HG02938 (cell line): Measurements from ENCODE around the gene OCSTAMP.

Experiments used
- ATAC-seq: cut with Tn5 transposase; IDR thresholded peaks from one replicate; pipeline ENCODE4 v1.9.1; 2021; ENCODE audit warnings: mild to moderate bottlenecking, moderate library complexity; ENCODE audit not compliant: unreplicated experiment

The OCSTAMP gene

DNA sequence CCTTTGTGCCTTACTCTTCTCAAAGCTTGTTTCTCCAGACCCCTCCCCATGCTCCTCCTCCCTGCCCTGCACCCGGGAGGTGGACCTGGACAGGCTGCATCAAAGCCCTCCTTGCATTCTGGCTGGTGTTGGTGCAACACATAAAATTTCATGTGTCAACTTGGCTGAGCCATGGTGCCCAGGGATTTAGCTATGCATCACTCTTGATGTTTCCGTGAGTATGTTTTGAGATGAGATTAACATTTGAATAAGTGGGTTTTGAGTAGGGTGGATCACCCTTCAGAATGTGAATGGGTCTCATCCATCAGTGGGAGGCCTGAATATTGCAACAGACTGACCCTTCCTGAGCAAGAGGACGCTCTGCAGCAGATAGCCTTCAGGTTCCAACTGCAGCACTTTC, 4.4 kb upstream of the OCSTAMP start:
- ATAC-seq, result no peak

DNA sequence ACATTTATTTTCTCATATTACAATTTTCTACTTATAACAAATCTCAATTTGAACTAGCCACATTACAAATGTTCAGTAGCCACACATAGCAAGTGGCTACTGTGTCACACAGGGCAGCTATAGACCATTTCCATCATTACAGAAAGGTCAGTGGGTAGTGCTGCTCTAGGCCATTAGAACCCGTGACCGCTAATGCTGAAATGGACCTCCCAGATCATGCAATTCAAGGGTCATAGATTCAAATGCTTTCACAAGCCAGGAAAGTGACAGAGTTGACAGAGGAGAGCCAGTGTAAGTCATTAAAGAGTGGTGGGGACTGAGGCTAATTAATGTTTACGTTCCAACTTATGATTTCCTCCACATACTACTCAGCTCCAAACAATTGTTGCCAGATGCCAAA, 3.5 kb upstream of the OCSTAMP start:
- ATAC-seq, result no peak

DNA sequence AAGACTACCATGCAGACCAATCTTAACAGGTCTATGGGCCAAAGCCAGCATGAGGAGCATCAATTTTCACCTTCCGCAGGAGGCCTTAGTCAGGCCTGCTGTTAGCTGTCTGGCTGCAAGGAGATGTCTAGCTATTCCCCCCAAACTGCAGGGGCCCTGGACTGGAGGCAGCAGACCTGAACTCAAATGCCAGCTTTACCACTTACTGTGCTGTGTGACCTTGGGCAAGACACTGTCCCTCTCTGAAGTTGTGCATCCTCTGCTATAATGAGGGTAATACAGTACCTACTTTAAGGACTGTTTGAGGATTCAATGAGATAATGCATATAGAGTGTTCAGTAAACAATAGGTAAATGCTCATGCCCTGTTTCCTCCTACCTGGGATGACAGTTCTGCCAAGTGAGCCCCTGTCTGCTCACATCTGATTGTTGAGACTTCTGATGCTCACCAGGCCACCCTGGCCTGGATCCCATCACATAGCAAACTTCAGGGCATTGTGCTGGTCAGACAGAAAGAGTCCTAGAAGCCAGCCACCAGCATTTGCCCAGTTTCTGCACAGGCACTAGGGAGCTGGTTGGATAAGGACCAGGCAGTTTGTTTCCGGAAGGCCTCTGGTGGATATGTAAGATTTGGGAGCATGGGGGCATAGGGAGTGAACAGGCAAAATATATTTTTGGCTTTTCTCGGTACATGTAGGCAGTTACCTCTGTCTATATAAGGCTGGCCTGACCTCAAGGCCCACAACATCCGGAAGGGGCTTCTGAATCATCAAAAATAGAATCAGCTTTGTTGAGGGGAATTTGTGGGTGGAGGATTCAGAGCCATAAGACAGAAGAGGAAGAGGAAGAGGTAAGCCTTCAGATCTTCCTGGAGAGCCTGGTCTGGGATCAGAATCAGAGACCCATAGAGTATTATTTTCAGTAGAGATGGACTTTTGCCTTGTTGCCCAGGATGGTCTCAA, 2.3 kb upstream of the OCSTAMP start:
- ATAC-seq, result peak; percentile 75

GRCh38 chr20:46551522-46552381, 1.3 kb upstream of the OCSTAMP start:
- no peak for ATAC-seq

DNA sequence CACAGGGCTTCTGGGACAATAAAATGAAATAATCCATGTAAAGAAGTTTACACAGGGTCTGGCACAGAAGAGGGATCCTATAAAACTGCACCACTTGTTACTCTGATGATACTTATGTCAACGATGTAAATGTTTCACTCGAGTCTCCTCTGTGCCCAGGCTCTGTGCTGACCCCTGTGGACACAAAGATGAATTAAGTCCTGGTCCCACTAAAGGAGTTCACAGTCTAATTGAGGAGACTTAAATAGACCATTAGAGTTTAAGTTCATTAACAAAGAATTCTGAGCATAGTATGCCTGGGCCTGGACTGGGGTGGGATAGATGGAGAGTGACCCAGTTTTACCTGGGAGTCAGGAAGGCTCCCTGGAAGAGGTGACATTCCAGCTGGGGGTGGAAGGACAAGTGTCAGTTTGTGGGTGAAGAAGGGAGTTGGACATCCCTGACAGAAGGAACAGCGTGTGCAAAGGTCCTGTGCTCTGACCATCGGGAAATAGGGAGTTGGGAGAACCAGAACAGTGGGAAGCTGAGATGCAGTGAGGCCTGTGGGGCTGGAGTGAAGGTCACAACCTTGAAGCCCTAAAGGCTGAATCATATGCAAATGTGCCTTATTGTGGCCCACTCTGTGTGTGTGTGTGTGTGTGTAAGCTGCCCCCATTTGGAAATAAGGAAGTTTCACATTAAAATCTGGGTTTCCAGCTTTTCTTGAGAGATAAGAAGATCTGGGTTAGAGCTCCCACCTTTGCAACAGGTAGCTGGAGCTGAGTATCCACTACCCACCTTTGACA, 1.1 kb downstream of the OCSTAMP start:
- ATAC-seq, result no peak

DNA sequence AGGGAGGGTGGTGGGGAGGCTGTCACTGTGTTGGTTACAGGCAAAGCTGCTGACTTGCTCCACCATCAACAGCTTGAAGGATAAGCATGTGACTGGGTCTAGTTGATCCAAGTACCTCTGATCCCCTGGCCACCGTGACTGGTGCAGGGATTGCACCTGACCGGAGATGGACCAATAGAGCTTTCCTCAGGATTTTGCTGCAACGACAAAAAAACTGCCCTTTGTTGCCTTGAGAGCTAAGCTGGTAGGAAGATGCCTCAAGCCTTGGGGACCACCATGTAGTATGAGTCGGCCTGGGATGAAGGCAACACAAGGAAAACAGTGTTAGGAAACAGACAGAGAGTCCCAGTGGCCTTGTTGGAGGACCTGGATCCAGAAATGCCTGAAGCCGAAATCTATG, 1.8 kb downstream of the OCSTAMP start:
- no peak for ATAC-seq

DNA sequence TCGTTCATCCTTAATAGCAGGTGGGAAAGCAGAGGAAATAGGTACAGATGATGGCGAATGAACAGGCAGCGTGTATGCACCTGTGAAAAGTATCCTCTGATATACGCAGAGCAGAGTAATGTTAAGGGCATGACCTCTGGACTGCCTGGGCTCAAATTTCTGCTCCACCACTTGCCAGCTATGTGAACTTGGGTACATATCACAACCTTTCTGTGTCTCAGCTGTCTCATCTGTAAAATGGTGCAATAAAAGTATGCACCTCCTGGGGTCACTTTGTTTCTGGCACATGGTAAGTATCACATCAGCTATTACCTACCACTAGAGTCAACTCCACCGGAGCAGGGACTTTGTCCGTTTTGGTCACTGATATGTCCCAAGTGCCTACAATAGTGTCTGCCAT, 2.5 kb downstream of the OCSTAMP start:
- no peak for ATAC-seq

DNA sequence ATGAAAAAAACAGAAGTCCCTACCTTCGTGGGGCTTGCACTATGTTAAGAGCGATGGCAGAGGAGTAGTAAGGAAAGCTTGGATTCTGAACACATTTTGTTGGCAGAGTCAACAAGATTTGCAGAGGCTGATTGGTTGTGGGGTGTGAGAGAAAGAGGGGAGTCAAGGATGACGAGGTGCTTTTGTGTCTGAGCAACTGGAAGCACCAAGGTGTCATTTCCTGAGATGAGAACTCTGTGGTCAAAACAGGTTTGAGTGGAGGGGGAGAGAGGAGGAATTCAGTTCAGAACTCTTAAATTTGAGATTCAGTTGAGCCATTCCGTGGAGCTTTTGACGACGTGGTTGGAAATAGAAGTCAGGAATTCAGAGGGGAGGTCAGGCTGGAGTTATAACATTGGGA, 3.5 kb downstream of the OCSTAMP start:
- no peak for ATAC-seq

GRCh38 chr20:46546298-46546697, 4.2 kb downstream of the OCSTAMP start:
- no peak for ATAC-seq

- ATAC-seq, result no peak
Measured at GRCh38 chr20:46545827-46546138, 4.7 kb downstream of the OCSTAMP start.

GRCh38 chr20:46545077-46545826, 5.2 kb downstream of the OCSTAMP start:
- no peak for ATAC-seq

DNA sequence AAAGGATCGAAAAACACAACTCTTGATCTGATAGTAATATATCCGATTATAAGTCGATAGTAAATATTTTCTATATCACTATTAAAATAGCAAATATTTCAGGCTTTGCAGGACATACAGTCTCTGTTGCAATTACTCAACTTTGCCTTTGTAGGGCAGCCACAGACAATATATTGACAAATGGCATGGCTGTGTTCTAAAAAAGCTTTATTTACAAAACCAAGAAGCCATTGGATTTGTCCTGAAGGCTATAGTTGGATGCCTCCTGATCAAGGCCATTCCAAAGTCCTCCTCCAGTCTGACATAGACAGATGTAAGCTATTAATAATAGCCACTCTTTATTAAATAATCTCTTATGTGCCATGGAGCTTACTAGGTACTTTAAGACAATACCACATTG, 5.9 kb downstream of the OCSTAMP start:
- ATAC-seq, result no peak

DNA sequence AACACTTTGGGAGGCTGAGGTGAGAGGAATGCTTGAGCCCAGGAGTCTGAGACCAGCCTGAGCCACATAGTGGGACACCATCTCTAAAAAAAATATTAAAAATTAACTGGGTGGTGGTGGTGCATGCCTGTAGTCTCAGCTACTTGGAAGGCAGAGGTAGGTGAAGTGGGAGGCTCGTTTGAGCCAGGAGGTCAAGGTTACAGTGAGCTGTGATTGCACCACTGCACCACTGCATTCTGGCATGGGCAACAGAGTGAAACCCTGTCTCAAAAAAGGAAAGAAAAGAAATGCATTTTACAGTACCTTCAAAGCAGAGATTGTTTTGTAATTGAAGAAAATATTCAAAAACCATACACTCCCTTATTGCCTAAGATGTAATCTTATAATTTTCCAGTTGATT, 6.5 kb downstream of the OCSTAMP start:
- no peak for ATAC-seq

DNA sequence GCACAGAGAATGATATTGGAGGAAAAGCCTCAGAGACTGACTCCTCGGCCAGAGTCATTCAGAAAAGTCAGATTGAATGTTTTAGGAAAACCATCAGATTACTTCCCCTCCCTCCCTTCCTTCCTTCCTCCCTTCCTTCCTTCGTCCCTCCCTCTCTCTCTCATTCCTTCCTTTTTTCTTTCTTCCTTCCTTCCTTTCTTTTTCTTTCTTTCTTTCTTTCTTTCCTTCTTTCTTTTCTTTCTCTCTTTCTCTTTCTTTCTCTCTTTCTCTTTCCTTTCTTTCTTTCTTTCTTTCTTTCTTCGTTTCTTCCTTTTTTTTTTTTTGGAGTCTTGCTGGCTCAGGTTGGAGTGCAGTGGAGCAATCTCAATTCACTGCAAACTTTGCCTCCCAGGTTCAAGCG, 7.4 kb downstream of the OCSTAMP start:
- no peak for ATAC-seq

DNA sequence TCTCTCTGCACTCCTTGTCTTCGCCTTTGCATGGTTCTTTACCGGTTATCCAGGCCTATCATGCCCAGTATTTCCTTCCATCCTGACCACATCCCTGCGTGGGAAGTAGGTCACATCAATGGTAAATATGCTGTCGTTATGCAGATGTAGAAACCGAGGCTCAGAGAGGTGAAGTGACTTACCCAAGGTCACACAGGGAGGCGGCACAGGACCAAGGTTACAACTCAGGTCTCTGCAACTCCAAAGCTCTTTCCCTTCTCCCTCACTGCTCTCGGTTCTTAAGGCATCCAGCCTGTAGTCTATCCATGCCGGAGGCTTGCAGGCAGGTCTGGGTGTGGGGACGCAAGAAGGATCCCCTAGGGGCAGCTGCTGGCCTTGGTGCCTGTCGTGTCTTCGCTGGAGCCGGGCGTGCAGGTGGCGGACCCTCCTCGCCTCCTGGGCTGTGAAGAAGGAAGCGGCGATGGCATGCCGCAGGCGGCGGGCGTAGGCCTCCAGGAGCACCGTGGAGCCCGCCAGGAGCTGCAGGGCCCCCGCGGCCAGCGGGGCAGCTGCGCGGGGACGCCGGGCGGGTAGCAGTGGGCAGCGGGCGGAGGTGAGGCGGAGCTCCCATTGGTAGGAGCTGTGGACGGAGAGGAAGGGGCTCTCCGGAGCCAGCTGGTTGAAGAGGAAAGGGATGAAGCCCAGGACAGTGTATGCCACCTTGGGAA, 9.1 kb downstream of the OCSTAMP start:
- no peak for ATAC-seq

GRCh38 chr20:46539113-46539512, 11.3 kb downstream of the OCSTAMP start:
- no peak for ATAC-seq

- no peak for ATAC-seq
Measured at GRCh38 chr20:46530640-46531039, 19.8 kb downstream of the OCSTAMP start.

DNA sequence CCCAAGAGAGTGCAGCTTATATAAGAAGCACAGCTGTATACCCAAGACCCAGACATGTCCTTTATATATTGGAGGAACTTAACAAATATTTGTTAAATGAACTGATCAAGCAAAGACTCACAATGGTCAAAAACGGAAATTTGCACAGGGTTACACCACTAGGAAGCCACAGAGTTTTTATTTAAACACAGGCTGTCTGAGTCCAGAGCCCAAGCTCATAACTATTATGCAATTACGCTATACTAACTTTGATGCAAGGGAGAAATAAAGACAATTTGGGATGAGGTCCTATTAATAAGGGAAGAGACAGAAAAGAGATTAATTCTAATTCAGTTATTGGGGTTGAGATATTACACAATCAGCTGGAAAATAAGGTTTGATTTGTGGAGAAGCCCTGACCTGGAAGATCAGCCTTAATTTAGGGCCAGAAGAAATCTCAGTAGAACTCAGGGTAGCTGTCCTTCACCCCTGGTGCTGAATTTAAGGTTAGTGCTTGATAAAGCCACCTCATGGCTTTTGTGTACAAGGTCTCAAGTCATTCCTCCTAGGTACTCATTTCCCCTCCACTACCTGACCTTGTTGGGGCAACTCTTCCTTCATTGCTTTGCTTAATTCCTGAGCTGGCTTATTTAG, 26.6 kb downstream of the OCSTAMP start:
- no peak for ATAC-seq

- ATAC-seq, result no peak
Measured at GRCh38 chr20:46523108-46523507, 27.3 kb downstream of the OCSTAMP start.
